Lung microvascular endothelial cell (primary cell): ENCODE data around the gene DDO. TPM values are rescaled to one million over a fixed set of nuclear protein-coding genes. Genes with fewer than 3 reads are reported as not detected.

Experiments
- DNase-seq, 2 donors: peaks; one replicate each; pipeline versions ENCODE4 v3.0.0 to v3.0.0-alpha.2; 2010; ENCODE audit warnings: low read depth in 2 of 2
- total RNA-seq: library from RNA; depleted of rRNA; stranded (reverse); fragments of >200 nt; gene quantifications from 2 replicates; pipeline ENCODE4 v1.2.1, GENCODE V29; 2014

DDO gene
- total RNA-seq, 1 donor from 2014 or later = 2.6 TPM

GRCh38 chr6:110342759-110343158, 72.6 kb downstream of the DDO start:
- DNase-seq = no peak

Other genes starting within 250 kb of the DDO start
- 6.8 and 8.7 TPM in 2 replicates for gene WASF1, start 235.9 kb downstream of the DDO start, total RNA-seq
- 10.9 and 13.1 TPM in 2 replicates for gene CDC40, start 235.1 kb downstream of the DDO start, total RNA-seq
- not detected in 2 replicates for gene METTL24, start 57.2 kb downstream of the DDO start, total RNA-seq
- gene SLC22A16, start 61.0 kb upstream of the DDO start, total RNA-seq = not detected in 2 replicates